ENCODE data around the gene SLC25A18. TPM values are rescaled to one million over a fixed set of nuclear protein-coding genes. Genes with fewer than 3 reads are reported as not detected.

Gene SLC25A18
- total and polyA plus RNA-seq, 2 of the 8 experiments (the other 6 are each of a cell fraction or from before 2014, with no cell fraction given) = 2.8 to 2.9 TPM

- no peak overlapping the region for H3K9ac ChIP-seq (replicated peaks in 1 of 4; ENCODE audit: extremely low read depth in 1 of 4, low read depth in 3 of 4, low read length in 3 of 4)
- no peak overlapping the region for H2BK20ac ChIP-seq (ENCODE audit: low read length)
- DNase-seq (ENCODE audit: low read depth in 1 of 2, low spot score in 2 of 2) = no peak
- no peak overlapping the region for H3K56ac ChIP-seq (replicated peaks; ENCODE audit: insufficient read length, low read depth, low read length)
- no peak overlapping the region for H2BK120ac ChIP-seq (replicated peaks; ENCODE audit: low read depth, low read length)
- no peak overlapping the region for H3K4me3 ChIP-seq (ENCODE audit: extremely low read depth in 1 of 4, insufficient read depth in 2 of 4, low read depth in 3 of 4, low read length in 4 of 4)
- no peak overlapping the region for H3K23ac ChIP-seq (ENCODE audit: insufficient read length)
- peaks cover 18 to 47% (median 38%) of the 10 kb centered on the region in 4 experiments for H3K36me3 ChIP-seq (ENCODE audit: control insufficient read depth in 2 of 4, insufficient read depth in 4 of 4, low read length in 3 of 4)
- H4K5ac ChIP-seq (ENCODE audit: insufficient read length, low read depth, low read length) = no peak overlapping the region
- H3K23me2 ChIP-seq (ENCODE audit: low read depth, low read length) = no peaks in the 10 kb centered on the region
- no peak overlapping the region for H2BK15ac ChIP-seq (ENCODE audit: low read length)
- 97% methylated on average over 10 of the region's 10 CpGs; no CpG with 5 or more reads in 1 of the 2 experiments for WGBS, 2 experiments (ENCODE audit: extremely low coverage in 1 of 2, insufficient coverage in 1 of 2, insufficient read length in 1 of 2, insufficient replicate concordance in 2 of 2, low coverage in 1 of 2, low lambda C conversion rate in 2 of 2, missing lambda C conversion rate in 1 of 2)
- no peak overlapping the region for H3K14ac ChIP-seq (ENCODE audit: insufficient read length)
- H3K79me2 ChIP-seq (ENCODE audit: control insufficient read depth in 1 of 2, insufficient read depth in 2 of 2, low read length in 2 of 2) = no peaks in the 10 kb centered on the region
- ChIA-PET CTCF (ENCODE audit: partially characterized antibody) (interaction anchor here (0.6 to 3.0 kb wide), 23 partner anchors 8 to 233 kb away, joined by 3 to 27 read pairs (median 4); no protein-coding TSS in a partner anchor), POLR2A (ENCODE audit: partially characterized antibody) (interaction anchor here (1.2 to 1.4 kb wide), 4 partner anchors 11 to 80 kb away, joined by 3 to 5 read pairs (median 3); partner anchors contain the start of gene BCL2L13)
- peaks cover 9 to 19% (median 14%) of the 10 kb centered on the region in 4 experiments; a peak in 6 of 7 replicates for H3K4me1 ChIP-seq (replicated peaks in 1 of 4; ENCODE audit: control insufficient read depth in 3 of 4, insufficient read depth in 4 of 4, low read length in 3 of 4)
- no peaks in the 10 kb centered on the region for H3K79me1 ChIP-seq (ENCODE audit: low read depth, low read length)
- no peaks in the 10 kb centered on the region for H3K27me3 ChIP-seq (replicated peaks in 1 of 4; ENCODE audit: control insufficient read depth in 3 of 4, extremely low read depth in 1 of 4, insufficient read depth in 3 of 4, low read length in 3 of 4)
- TF ChIP-seq RFX5 (IDR thresholded peaks at IDR 0.05; ENCODE audit: borderline replicate concordance, low read depth, low read length) = no peak
- no peak for TF ChIP-seq KDM5A (IDR thresholded peaks at IDR 0.05; ENCODE audit: low read length)
- no peak for TF ChIP-seq SP4 (IDR thresholded peaks at IDR 0.05; ENCODE audit: low read length)
- no peak overlapping the region for H3K4me2 ChIP-seq (ENCODE audit: insufficient read depth in 1 of 2, low read depth in 2 of 2, low read length in 2 of 2)
- no peak overlapping the region for H4K8ac ChIP-seq (ENCODE audit: extremely low read depth, insufficient read depth, low read length)
- H2BK5ac ChIP-seq (ENCODE audit: low read depth, low read length) = no peak overlapping the region
- H2BK12ac ChIP-seq (ENCODE audit: low read depth, low read length) = no peak overlapping the region
- no peak overlapping the region for H3K18ac ChIP-seq (ENCODE audit: extremely low read depth, low read length)
- peaks cover 0 to 3% of the 10 kb centered on the region in 2 experiments; a peak in 2 of 4 replicates for H3K9me3 ChIP-seq (ENCODE audit: insufficient read depth in 2 of 2, low read depth in 1 of 2, low read length in 1 of 2)
- no peak overlapping the region for H2AFZ ChIP-seq (ENCODE audit: low read length)
- no peak overlapping the region for H3K27ac ChIP-seq (ENCODE audit: low read depth, low read length)
- H3K4ac ChIP-seq (replicated peaks; ENCODE audit: insufficient read length, low read depth, low read length) = no peak overlapping the region
- no peak overlapping the region for H2AK5ac ChIP-seq (ENCODE audit: low read depth, low read length)
- no peak overlapping the region for H4K91ac ChIP-seq (replicated peaks; ENCODE audit: insufficient read length, low read length)
- no peak for FAIRE-seq
- no peaks in the 10 kb centered on the region for H4K20me1 ChIP-seq (replicated peaks in 1 of 2; ENCODE audit: control insufficient read depth in 1 of 2, insufficient read depth in 2 of 2, low read length in 2 of 2)
These were observed 4.1 kb upstream of the SLC25A18 start for GRCh38 chr22:17559188-17559587.
